Neural progenitor cell (in vitro differentiated cells): ENCODE results near the gene SLC10A7.

Experiments used
- CTCF ChIP-seq: fragments of 200-600 bp; sonication (generic); IDR thresholded peaks from 2 replicates; pipeline ENCODE4 v1.5.1; 2017; ENCODE audit warnings: antibody characterized with exemption, mild to moderate bottlenecking
- EZH2 ChIP-seq: fragments of 200-600 bp; sonication (generic); IDR thresholded peaks from 2 replicates; pipeline ENCODE4 v1.6.1; 2017; ENCODE audit warnings: antibody characterized with exemption, mild to moderate bottlenecking, moderate library complexity

DNA sequence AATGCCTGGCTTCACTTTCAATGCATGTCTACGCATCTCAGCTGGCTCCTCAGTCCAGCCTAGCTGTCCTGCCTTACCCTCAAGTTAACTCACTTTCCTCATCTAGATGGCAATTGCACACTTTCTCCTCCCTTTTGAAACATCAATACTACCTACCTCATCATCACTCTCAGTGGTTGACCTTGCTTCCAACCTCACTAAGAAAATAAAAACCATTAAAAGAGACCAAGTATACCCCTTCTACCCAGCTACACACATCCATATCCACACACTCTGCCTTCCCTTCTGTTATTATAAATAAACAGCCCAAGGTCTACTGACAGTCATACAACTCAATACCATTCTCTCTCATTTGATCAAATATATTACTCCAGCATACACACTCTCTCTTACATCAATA lies 21.5 kb downstream of the SLC10A7 start:
- TF ChIP-seq CTCF (no peak), EZH2 (no peak)
